ENCODE measurements around the gene SOX10. TPM values are rescaled to one million over a fixed set of nuclear protein-coding genes. Genes with fewer than 3 reads are reported as not detected.

Gene SOX10
- total RNA-seq, 1 experiment from 2014 or later = 2.4 TPM

DNA sequence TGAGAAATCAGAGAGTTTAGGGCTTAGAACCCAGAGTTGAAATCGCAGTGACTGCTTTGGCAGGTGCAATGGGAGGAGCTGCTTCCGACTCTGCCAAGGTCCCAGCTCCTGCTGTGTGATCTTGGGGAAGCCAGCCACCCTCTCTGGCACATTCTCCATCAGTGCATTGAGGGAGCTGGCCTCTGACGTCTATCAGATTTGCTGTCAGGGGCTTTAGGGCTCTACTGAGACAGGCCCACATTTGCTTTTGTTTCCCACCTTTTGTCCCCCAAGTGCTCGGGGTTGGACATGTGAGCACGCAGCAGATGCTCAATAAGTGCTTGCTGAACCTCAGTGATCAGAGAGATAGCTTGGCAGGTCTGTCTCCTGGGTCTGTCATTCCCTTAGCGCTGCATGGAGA, 10.6 kb upstream of the SOX10 start:
- Histone ChIP-seq H2BK15ac (ENCODE audit: low read depth, low read length) (no peak overlapping the region), H2BK12ac (ENCODE audit: insufficient read length, low read depth, low read length) (no peak overlapping the region), H3K23ac (ENCODE audit: insufficient read length, low read depth, low read length) (no peak overlapping the region), H3K18ac (ENCODE audit: insufficient read length, low read depth, low read length) (no peak overlapping the region), H3K9me3 (ENCODE audit: control insufficient read depth, low read depth, low read length) (no peaks in the 10 kb centered on the region), H2BK20ac (ENCODE audit: low read depth, low read length, poor library complexity, severe bottlenecking) (no peak overlapping the region), H3K23me2 (ENCODE audit: insufficient read length, low read depth, low read length, poor library complexity, severe bottlenecking) (no peaks in the 10 kb centered on the region), H4K8ac (replicated peaks; ENCODE audit: insufficient read length, low read depth, low read length) (no peak overlapping the region), H3K9ac (ENCODE audit: extremely low read depth, insufficient read length, low read length) (no peak overlapping the region), H3K4me2 (ENCODE audit: insufficient read depth, insufficient read length, low read length) (no peak overlapping the region), H3K79me2 (ENCODE audit: insufficient read depth, low read length) (no peaks in the 10 kb centered on the region), H3K4me1 (ENCODE audit: insufficient read depth, low read length) (peaks cover 3% of the 10 kb centered on the region; the same call in 1 of the 2 replicates), H2BK120ac (ENCODE audit: low read depth, low read length, poor library complexity, severe bottlenecking) (no peak overlapping the region), H2AK5ac (ENCODE audit: insufficient read length, low read length) (no peak overlapping the region), H3T11ph (ENCODE audit: low read length) (no peak overlapping the region), H3K79me1 (ENCODE audit: insufficient read depth, low read depth, low read length, poor library complexity, severe bottlenecking) (no peaks in the 10 kb centered on the region), H3K4ac (ENCODE audit: low read depth, low read length) (no peak overlapping the region), H3K56ac (ENCODE audit: insufficient read length, low read depth, low read length) (no peak overlapping the region), H2AFZ (ENCODE audit: low read length) (no peak overlapping the region), H4K5ac (ENCODE audit: insufficient read length, low read depth, low read length) (no peak overlapping the region), H3K27ac (ENCODE audit: insufficient read length, low read depth, low read length) (no peak overlapping the region), H4K91ac (ENCODE audit: insufficient read length, low read depth, low read length) (no peak overlapping the region), H3K14ac (ENCODE audit: insufficient read depth, low read length) (no peak overlapping the region), H4K20me1 (ENCODE audit: control insufficient read depth, insufficient read depth, insufficient read length) (no peaks in the 10 kb centered on the region), H3K27me3 (ENCODE audit: insufficient read depth, low read length) (no peaks in the 10 kb centered on the region), H2BK5ac (ENCODE audit: insufficient read length, low read length) (no peak overlapping the region)
- no peak overlapping the region for H3K27ac Mint-ChIP-seq
- no peaks in the 10 kb centered on the region for H3K9me3 Mint-ChIP-seq
- peaks cover 18 to 38% of the 10 kb centered on the region in 2 experiments for H3K4me1 Mint-ChIP-seq
- TF ChIP-seq, protein P1, sequence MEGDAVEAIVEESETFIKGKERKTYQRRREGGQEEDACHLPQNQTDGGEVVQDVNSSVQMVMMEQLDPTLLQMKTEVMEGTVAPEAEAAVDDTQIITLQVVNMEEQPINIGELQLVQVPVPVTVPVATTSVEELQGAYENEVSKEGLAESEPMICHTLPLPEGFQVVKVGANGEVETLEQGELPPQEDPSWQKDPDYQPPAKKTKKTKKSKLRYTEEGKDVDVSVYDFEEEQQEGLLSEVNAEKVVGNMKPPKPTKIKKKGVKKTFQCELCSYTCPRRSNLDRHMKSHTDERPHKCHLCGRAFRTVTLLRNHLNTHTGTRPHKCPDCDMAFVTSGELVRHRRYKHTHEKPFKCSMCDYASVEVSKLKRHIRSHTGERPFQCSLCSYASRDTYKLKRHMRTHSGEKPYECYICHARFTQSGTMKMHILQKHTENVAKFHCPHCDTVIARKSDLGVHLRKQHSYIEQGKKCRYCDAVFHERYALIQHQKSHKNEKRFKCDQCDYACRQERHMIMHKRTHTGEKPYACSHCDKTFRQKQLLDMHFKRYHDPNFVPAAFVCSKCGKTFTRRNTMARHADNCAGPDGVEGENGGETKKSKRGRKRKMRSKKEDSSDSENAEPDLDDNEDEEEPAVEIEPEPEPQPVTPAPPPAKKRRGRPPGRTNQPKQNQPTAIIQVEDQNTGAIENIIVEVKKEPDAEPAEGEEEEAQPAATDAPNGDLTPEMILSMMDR (conservative IDR thresholded peaks at IDR 0.05) = no peak
- DNase-seq = no peak
- peaks cover 10% of the 10 kb centered on the region for H3K27me3 Mint-ChIP-seq (ENCODE audit: low read depth)
- no peaks in the 10 kb centered on the region for H3K36me3 Mint-ChIP-seq (ENCODE audit: insufficient read depth in 1 of 3, low read depth in 3 of 3)
- H3K4me3 Mint-ChIP-seq = no peak overlapping the region
- no CpG with 5 or more reads among the region's 6 CpGs for WGBS (ENCODE audit: extremely low coverage, insufficient read length, low lambda C conversion rate)

Measured in H9 (cell line).